Measurements from ENCODE around the gene ZNF236. TPM values are rescaled to one million over a fixed set of nuclear protein-coding genes. Genes with fewer than 3 reads are reported as not detected.

ZNF236 gene
- total RNA-seq (2021; fragmentation: NEBNext Ultra II Directional; extraction: Animal tissue kit (Norgen Biotek cat#: 25700)) (14.2 and 14.5 TPM in 2 replicates), polyA plus RNA-seq (2011; rRNA removed) (6.7 and 8.3 TPM in 2 replicates), polyA minus RNA-seq (2011; rRNA and poly(A)+ RNA removed) (27.2 and 45.7 TPM in 2 replicates)
- polyA plus RNA-seq (2011; cell fraction: cytosol; rRNA removed) = 7.4 TPM
- 34.9 TPM for polyA plus RNA-seq (2011; cell fraction: nucleus; rRNA removed)
- polyA plus RNA-seq (2012, experiment 1 of 2) = 4.6 to 5.7 TPM (median 5.3 TPM) in 4 replicates
- 0.30 TPM for polyA plus RNA-seq (2012, experiment 2 of 2)
- polyA plus RNA-seq (2013, experiment 1 of 2) = 7.3 TPM
- 7.3 TPM for polyA plus RNA-seq (2013, experiment 2 of 2)
- polyA minus RNA-seq (2011; cell fraction: cytosol; rRNA and poly(A)+ RNA removed) = 10.1 TPM
- 81.8 TPM for polyA minus RNA-seq (2011; cell fraction: nucleus; rRNA and poly(A)+ RNA removed)
- long read RNA-seq, experiment 1, partial matches to known transcripts = 3 of 6 reads
- long read RNA-seq, experiment 1, other reads (novel, unspliced or antisense) = 3 of 6 reads
- long read RNA-seq, experiment 2, partial matches to known transcripts = 0 of 1 reads
- long read RNA-seq, experiment 2, other reads (novel, unspliced or antisense) = 1 of 1 reads

DNA sequence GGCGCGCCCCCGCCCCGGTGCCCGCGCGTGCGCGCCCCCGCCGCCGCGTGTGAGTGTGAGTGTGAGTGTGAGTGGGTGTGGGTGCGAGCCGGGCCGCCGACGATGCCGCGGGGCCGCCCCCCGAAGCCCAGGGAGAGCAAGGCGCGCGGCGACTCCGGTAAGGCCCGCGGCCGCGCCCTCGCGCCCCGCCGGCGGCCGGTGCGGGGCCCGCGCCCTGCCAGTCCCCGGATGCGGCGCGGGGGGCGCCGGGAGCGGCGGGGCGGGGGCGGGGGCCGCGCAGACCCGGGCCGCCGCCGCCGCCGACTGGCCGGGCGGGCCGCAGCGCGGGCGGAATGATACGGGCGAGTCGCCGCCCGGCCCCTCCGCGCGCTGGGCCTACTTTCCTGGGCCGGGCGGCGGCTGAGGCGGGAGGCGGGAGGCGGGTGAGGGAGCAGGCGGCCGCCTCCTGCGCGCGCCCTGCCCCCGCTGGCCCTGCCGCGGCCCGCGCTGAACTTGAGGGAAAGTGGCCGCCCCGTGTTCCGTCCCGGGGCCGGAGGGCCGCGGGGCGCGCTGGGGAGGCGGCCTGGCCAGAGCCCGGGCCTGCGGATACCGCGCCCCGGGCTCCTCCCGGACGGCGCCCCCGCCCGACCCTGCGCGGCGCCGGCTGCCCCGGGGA lies at the start of gene ZNF236:
Gene ZNF236, plus strand, starts transcription at position 52 of the 655 bp plus-strand sequence. Its CDS starts 51 bp downstream, at position 103.
- POLR2A ChIA-PET (ENCODE audit: partially characterized antibody) = interaction anchor here (0.6 to 2.4 kb wide), 7 partner anchors 10 to 25 kb away, joined by 3 to 14 read pairs (median 4); no protein-coding TSS in a partner anchor
- no peak for TF ChIP-seq RNF2 (IDR thresholded peaks at IDR 0.05; ENCODE audit: borderline replicate concordance, low read depth, low read length, missing control alignments, poor library complexity, severe bottlenecking)
- TF ChIP-seq SUZ12 (IDR thresholded peaks at IDR 0.05; ENCODE audit: low read length) = no peak
- 0 out of 2 replicates have a peak, but pooled peaks have one; percentile 14 for TF ChIP-seq JUND (IDR thresholded peaks at IDR 0.05; ENCODE audit: low read length)
- TF ChIP-seq POU5F1 (IDR thresholded peaks at IDR 0.05; ENCODE audit: low read depth, low read length) = no peak
- TF ChIP-seq BRCA1 (IDR thresholded peaks at IDR 0.05; ENCODE audit: low read depth, low read length) = no peak
- no peak for TF ChIP-seq SIN3A (conservative IDR thresholded peaks at IDR 0.05 in 1 of 2, IDR thresholded peaks at IDR 0.05 in 1 of 2; ENCODE audit: low read depth in 1 of 2, low read length in 2 of 2)
- no peak for TF ChIP-seq SP4 (IDR thresholded peaks at IDR 0.05; ENCODE audit: low read length)
- peak; percentile 76; the same call in 1 of the 2 replicates for TF ChIP-seq TBP (IDR thresholded peaks at IDR 0.05; ENCODE audit: low read depth, low read length)

More for the DNA sequence above, at the start of gene ZNF236:
- Histone ChIP-seq H3K79me1 (ENCODE audit: low read depth, low read length) (no peaks in the 10 kb centered on the region; the same call in 1 of the 2 replicates), H2BK120ac (replicated peaks; ENCODE audit: low read depth, low read length) (no peak within 1 kb of the TSS), H3K23ac (ENCODE audit: insufficient read length) (no peak within 1 kb of the TSS), H3K27ac (ENCODE audit: low read depth, low read length) (peak within 1 kb of the TSS; percentile 79), H4K20me1 (replicated peaks in 1 of 2; ENCODE audit: control insufficient read depth in 1 of 2, insufficient read depth in 2 of 2, low read length in 2 of 2) (peaks cover 0 to 2% of the 10 kb centered on the region in 2 experiments), H3K79me2 (ENCODE audit: control insufficient read depth in 1 of 2, insufficient read depth in 2 of 2, low read length in 2 of 2) (peaks cover 0 to 50% of the 10 kb centered on the region in 2 experiments; a peak in 2 of 4 replicates), H3K4me3 (ENCODE audit: extremely low read depth in 1 of 4, insufficient read depth in 2 of 4, low read depth in 3 of 4, low read length in 4 of 4) (peak within 1 kb of the TSS; percentile 94 to 99 (median 96)), H4K91ac (replicated peaks; ENCODE audit: insufficient read length, low read length) (peak within 1 kb of the TSS; percentile 96), H3K36me3 (ENCODE audit: control insufficient read depth in 2 of 4, insufficient read depth in 4 of 4, low read length in 3 of 4) (peaks cover 0 to 3% (median 0%) of the 10 kb centered on the region in 4 experiments; a peak in 1 of 8 replicates), H2AFZ (ENCODE audit: low read length) (peak within 1 kb of the TSS; percentile 8; the same call in 1 of the 2 replicates), H3K4me2 (ENCODE audit: insufficient read depth in 1 of 2, low read depth in 2 of 2, low read length in 2 of 2) (peak within 1 kb of the TSS; percentile 90 to 92), H3K18ac (ENCODE audit: extremely low read depth, low read length) (peak within 1 kb of the TSS; percentile 83), H4K8ac (ENCODE audit: extremely low read depth, insufficient read depth, low read length) (peak within 1 kb of the TSS; percentile 95), H2BK5ac (ENCODE audit: low read depth, low read length) (peak within 1 kb of the TSS; percentile 48; the same call in 1 of the 2 replicates), H4K5ac (ENCODE audit: insufficient read length, low read depth, low read length) (peak within 1 kb of the TSS; percentile 94), H2BK15ac (ENCODE audit: low read length) (0 out of 2 replicates have a peak within 1 kb of the TSS, but pooled peaks have one; percentile 40), H2BK20ac (ENCODE audit: low read length) (no peak within 1 kb of the TSS), H3K56ac (replicated peaks; ENCODE audit: insufficient read length, low read depth, low read length) (peak within 1 kb of the TSS; percentile 90), H3K23me2 (ENCODE audit: low read depth, low read length) (peaks cover 10% of the 10 kb centered on the region; the same call in 1 of the 2 replicates), H2BK12ac (ENCODE audit: low read depth, low read length) (peak within 1 kb of the TSS; percentile 92; the same call in 1 of the 2 replicates), H3K9ac (replicated peaks in 1 of 4; ENCODE audit: extremely low read depth in 1 of 4, low read depth in 3 of 4, low read length in 3 of 4) (peak within 1 kb of the TSS; percentile 78 to 98 (median 86)), H3K14ac (ENCODE audit: insufficient read length) (no peak within 1 kb of the TSS), H3K4ac (replicated peaks; ENCODE audit: insufficient read length, low read depth, low read length) (peak within 1 kb of the TSS; percentile 91), H3K9me3 (ENCODE audit: insufficient read depth in 2 of 2, low read depth in 1 of 2, low read length in 1 of 2) (no peaks in the 10 kb centered on the region), H3K27me3 (replicated peaks in 1 of 4; ENCODE audit: control insufficient read depth in 3 of 4, extremely low read depth in 1 of 4, insufficient read depth in 3 of 4, low read length in 3 of 4) (no peaks in the 10 kb centered on the region), H2AK5ac (ENCODE audit: low read depth, low read length) (no peak within 1 kb of the TSS), H3K4me1 (replicated peaks in 1 of 4; ENCODE audit: control insufficient read depth in 3 of 4, insufficient read depth in 4 of 4, low read length in 3 of 4) (peaks cover 0 to 3% (median 1%) of the 10 kb centered on the region in 4 experiments; a peak in 4 of 7 replicates)
- WGBS, 2 experiments (ENCODE audit: extremely low coverage in 1 of 2, insufficient coverage in 1 of 2, insufficient read length in 1 of 2, insufficient replicate concordance in 2 of 2, low coverage in 1 of 2, low lambda C conversion rate in 2 of 2, missing lambda C conversion rate in 1 of 2) = 0% methylated on average over 14 of the region's 113 CpGs; no CpG with 5 or more reads in 1 of the 2 experiments
- CTCF ChIA-PET (ENCODE audit: partially characterized antibody) = interaction anchor here (2.4 kb wide), 1 partner anchor 20 kb away, joined by 20 read pairs; no protein-coding TSS in a partner anchor
- no peak for FAIRE-seq
- peak in 1 of 2 experiments; percentile 69 for DNase-seq (ENCODE audit: low read depth in 1 of 2, low spot score in 2 of 2)

Data from H1 (cell line).